AG10803 (cell line): ENCODE data around the gene C1orf167.

Experiments used
- DNase-seq: peaks from one replicate; pipeline ENCODE4 v3.0.0; 2010; ENCODE audit warnings: low read depth
- H3K4me3 ChIP-seq: 2 replicates; pipeline ENCODE4 v1.5.1; 2011; ENCODE audit warnings: mild to moderate bottlenecking, low read length, control low read depth
- CTCF ChIP-seq: conservative IDR thresholded peaks from 2 replicates; pipeline ENCODE4 v1.5.1; 2011; ENCODE audit warnings: mild to moderate bottlenecking, low read length, control low read depth, inconsistent platforms

C1orf167 gene

GRCh38 chr1:11761988-11762406, at the start of gene C1orf167:
TSS of gene C1orf167 (plus strand) at chr1:11762193. CDS start at chr1:11764401, 2,208 bp downstream.
- H3K4me3 ChIP-seq, result no peak within 1 kb of the TSS
- TF ChIP-seq CTCF, result no peak
- no peak for DNase-seq

GRCh38 chr1:11712285-11712684, 49.7 kb upstream of the C1orf167 start:
- H3K4me3 ChIP-seq, result no peak overlapping the region
- DNase-seq, result no peak
- no peak for TF ChIP-seq CTCF

- no peak for DNase-seq
- H3K4me3 ChIP-seq, result no peak overlapping the region
- no peak for TF ChIP-seq CTCF
Observed at GRCh38 chr1:11713095-11713494, 48.9 kb upstream of the C1orf167 start.

- TF ChIP-seq CTCF, result no peak
- no peak for DNase-seq
- no peak overlapping the region for H3K4me3 ChIP-seq
Observed at GRCh38 chr1:11714831-11715575, 47.0 kb upstream of the C1orf167 start.

GRCh38 chr1:11719313-11720032, 42.5 kb upstream of the C1orf167 start:
- peak overlapping the region; percentile 52 for H3K4me3 ChIP-seq
- peak; percentile 98 for TF ChIP-seq CTCF
- peak; percentile 65 for DNase-seq

- no peak for DNase-seq
- no peak for TF ChIP-seq CTCF
- no peak overlapping the region for H3K4me3 ChIP-seq
Observed at GRCh38 chr1:11720033-11720376, 42.0 kb upstream of the C1orf167 start.

- no peak overlapping the region for H3K4me3 ChIP-seq
- no peak for DNase-seq
- no peak for TF ChIP-seq CTCF
Observed at GRCh38 chr1:11720525-11720924, 41.5 kb upstream of the C1orf167 start.
